CD4-positive, alpha-beta T cell treated with Interleukin-17A for 4 hours (primary cell): ENCODE data around the gene PRKACA.
"Not testable (repeated sequence)": the region's sequence is repeated elsewhere in the genome, so short reads cannot be mapped to it uniquely, and the experiment has no call there.

Experiments
- DNase-seq: peaks from one replicate; pipeline ENCODE4 v3.0.0-alpha.2; 2020; ENCODE audit warnings: mixed read lengths

The PRKACA gene

DNA sequence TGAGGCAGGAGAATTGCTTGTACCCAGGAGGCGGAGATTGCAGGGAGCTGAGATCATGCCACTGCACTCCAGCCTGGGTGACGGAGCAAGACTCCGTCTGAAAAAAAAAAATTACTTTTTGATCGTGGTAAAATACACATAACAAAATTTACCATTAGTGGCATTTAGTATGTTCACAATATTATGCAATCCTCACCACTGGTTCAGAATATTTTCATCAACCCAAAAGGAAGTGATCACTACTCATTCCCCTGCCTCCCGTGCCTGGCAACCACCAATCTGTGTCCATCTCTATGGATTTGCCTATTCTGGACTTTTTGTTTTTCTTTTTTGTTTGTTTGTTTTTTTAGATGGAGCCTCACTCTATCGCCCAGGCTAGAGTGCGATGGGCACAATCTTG lies 54.5 kb downstream of the PRKACA start:
- no peak for DNase-seq

DNA sequence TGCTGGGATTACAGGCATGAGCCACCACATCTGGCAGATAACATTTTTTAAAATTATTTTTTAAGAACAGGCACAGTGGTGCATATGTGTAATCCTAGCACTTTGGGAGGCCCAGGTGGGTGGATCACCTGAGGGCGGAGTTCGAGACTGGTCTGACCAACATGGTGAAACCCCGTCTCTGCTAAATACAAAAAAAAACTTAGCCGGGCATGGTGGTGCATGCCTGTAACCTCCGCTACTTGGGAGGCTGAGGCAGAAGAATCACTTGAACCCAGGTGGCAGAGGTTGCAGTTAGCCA lies 55.1 kb downstream of the PRKACA start:
- DNase-seq: no peak

DNA sequence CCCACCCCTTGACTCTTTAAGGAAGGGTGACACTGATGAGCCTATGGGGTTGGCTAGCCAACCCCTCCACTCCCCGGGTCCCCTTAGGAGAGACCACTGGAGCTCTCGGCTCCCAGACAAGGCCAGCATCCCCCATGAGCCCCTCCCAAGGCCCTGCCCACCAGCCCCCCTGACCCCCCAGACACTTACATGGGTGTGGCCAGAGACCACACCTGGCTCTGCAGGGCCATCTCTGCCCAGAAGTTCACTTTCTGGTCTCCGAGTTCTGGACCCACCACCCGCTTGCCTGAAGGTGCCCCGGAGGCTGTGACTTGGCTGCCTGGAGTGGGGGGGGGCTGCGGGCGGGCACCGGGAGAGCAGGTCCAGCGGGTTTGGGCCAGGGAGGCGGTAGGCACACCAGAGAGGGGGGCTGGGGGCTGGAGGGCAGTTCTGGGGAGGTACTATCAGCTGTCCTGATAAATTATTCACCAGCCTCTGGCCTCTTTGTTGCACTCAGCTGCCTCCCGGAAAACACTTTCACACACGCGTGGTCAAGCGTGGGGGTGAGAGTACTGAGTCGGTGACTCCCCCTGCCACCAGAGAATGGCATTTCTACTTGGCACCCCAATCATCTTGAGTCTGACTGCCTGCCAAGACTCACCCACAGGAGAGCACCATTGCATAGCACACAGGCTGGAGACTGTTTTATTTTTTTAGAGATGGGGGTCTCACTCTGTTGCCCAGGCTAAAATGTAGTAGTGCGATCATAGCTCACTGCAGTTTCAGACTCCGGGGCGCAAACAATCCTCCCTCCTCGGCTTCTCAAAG lies 55.6 kb downstream of the PRKACA start, which contains the start of gene PALM3:
PALM3 (minus strand) TSS at position 326 of the 807 bp plus-strand sequence; CDS start at position 230, 96 bp downstream.
- no peak for DNase-seq

DNA sequence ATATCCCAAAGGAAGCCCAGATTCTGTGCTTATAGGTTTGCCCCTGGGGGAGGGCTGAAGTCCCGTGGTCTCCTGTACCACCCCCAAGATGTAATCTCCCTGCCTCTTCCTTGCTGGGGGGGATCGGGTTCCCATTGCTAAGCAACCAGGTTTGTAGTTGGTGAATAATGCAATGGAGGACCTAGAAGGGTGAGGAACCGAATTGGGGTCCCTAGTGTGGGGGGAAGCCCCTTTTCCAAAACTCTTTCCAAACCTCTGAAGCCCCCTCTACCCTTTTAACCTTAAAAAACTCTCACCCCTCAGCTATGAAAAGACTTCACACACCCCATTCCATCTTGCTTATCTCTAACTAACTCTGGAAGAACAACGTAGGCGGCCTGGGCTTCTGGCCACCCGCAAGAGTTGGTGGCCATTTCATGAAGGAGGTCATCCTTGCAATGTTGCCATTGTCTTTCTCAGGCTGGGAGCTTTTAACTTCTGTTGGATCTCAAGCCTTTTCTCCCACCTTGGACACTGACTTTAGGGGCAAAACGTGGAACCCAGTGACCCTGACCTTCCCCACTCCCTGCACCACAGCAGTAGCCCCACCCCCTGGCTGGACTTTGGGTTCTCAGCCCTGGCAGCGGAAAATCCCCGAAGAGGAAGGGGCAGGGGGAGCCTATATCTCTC lies 56.3 kb downstream of the PRKACA start:
- DNase-seq: no peak

DNA sequence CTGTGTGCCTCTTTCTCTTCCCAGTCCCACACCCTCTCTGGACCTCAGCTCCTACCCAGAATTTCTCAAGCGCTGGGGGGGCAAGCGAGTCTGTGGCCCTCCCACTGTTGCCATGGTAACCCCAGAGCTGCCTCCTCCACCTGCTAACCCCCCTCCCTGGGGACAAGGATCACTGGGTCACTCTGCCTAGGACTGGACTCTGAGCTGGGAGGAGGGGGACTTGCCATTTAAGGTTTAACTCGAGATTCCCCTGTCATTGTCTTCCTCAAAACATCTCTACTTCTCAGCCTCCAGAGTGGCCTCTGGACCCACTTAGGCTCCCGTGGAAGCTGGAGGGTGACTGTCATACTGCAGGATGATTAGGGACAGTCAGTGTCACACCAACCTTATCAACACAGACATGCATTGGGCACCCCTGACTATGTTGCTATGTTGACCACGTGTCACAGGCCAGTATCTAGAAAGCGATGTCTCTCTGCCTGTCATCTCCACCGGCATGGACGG lies 57.9 kb downstream of the PRKACA start:
- no peak for DNase-seq

DNA sequence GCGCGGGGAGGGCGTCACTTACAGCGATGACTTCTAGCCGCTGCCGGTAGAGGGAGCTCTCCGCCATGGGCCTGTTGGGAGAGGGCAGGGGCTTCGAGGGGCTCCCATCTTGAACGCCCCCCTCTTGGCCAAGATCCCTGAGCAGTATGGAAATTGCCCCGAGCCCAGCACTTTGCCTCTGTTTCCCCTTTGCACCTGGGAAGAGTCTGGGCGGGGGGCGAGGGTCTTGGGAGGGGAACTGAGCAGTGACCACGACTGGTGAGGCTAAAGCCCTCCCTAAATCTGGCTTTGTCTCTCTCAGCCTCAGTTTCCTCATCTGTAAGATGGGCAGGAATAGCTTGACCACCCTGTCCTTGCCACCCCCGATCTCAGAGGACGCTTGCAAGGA lies 58.5 kb downstream of the PRKACA start:
- peak; percentile 67 for DNase-seq

DNA sequence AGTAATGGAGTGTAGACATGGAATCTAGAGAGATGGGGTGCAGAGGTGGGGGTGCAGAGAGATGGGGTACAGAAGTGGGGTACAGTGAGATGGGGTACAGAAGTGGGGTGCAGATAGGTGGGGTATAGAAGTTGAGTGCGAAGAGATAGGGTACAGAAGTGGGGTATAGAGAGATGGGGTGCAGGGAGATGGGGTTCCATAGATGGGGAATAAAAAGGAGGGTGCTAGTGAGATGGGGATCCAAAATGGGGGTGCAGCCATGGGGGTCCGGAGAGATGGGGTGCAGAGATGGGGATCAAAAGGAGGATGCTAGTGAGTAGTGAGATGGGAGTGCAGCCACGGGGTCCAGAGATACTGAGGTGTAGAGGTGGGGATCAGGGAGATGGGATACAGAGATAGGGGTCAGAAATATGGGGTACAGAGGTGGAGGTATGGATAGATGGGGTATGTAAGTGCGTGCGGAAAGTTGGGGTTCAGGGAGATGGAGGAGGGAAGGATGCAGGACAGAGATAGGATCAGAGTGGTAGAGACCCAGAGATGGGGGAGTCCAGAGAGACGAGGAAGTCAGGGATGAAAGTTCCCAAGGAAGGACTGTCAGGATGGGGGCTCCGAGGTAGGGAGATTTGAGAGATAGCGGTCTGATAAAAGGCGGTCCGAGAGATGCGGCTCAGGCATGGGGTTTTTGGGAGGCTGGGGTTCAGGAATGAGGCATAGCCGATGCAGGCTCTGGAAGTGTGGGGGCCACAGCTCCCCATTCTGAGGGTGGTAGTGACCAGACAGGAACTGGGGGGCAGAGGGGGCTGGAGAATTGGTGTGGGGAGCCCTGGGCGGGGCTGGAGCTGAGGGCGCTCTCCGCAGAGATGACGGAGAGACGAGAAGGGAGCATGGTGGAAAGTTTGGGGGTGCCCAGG lies 59.1 kb downstream of the PRKACA start:
- DNase-seq: no peak

DNA sequence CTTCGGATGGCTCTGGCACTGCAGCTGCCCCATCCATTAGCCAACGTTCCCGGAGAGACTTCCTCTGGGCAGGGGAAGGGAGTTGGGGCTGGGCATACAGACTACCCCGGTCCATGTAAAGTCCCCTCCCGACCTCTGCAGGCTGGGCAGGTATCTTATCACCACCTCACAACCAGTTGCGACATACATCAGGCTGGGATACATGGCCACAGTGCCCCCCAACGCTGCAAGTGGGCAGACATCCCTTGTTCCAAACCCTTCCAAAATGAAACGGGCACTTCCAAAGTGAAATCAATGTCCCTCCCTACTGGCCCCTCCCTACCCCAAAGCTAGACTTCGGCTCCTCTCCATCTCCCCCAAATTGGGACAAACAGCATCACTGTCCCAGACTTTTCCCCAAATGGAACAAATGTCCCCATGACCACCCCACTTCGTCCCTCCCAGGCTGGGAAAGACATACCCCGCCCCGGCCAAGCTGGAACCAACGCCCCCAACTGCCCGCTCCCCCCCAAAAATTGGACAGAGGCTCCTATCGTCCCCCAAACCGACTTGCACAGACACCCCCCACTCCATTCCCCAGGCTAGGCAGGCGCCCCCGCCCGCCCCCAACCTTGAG lies 60.7 kb downstream of the PRKACA start:
- DNase-seq: no peak

DNA sequence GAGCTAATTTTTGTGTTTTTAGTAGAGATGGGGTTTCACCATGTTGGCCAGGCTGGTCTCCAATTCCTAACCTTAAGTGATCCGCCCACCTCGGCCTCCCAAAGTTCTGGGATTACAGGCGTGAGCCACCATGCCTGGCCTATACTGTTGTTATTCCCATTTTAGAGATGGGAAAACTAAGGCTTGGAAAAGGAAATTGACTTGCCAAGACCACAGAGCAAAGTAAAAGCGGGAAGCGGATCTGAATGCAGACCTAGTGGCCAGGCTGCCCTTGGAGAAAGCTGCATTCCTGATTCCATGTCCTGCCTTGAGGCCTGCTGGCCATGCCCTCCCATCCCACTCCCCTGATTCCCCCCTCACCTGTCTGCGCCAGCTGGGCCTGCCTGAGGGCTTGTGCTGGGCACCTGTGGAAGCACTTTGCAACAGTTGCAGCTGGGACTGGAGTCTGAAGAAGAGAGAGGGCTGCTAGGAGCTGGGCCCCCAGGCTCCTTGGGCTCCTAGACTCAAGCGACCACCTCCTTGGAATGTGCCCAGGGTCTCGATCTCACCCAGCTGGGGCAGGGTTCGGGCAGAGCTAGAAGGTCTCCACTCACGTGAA lies 61.4 kb downstream of the PRKACA start:
- DNase-seq: no peak

DNA sequence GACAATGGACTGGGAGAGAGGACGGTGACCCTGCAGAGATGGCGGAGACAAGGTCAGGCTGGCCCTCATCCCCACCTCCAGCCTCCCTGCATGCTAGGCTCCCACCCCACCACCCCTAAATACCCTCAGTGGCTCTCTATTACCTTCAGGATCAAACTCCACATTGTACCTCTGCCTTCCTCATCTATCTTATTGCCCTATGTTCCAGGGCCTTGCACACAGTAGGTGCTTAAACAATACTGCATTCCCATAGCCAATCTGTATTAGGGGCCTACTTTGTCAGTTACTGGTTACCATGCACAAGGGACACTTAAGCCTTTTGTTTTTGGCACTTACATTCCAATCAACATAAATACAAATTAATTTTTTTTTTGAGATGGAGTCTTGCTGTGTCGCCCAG lies 62.2 kb downstream of the PRKACA start:
- no peak for DNase-seq

DNA sequence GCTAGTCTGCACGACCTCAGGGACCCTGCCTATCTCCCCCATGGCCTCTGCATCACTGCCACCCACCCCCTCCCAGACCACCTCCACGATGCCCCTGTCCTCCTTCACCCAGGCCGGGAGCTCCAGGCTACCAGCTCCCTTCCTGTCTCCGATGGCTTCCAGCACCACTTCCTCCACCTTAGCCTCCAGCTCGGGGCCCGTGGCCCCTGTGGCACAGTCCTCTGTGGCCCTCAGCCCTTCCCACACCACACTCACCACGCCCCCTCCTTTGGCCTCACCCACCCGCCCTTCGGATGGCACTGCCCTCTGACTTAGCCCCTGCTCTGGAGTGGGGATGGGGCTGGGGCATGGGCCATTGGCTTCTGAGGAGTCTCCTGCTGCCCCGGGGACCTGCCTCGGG lies 62.8 kb downstream of the PRKACA start:
- no peak for DNase-seq

DNA sequence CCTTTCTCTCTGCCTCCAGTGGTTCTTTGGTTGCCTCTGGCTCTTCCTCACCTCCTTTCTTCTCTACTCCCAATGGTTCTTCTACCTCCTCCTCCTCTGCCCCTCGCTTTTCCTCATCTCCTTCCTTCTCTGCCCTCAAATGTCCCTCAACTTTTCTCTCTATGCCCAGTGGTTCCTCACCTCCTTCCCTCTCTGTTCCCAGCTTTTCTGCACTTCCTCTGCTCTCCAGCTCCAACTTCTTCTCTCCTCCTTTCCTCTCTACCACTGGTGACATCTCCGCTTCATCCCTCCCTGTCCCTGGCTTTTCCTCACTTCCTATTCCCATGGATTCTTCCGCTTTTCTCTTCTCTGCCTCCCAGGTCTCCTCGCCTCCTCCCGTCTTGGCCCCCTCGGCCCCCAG lies 63.5 kb downstream of the PRKACA start:
- DNase-seq: no peak

DNA sequence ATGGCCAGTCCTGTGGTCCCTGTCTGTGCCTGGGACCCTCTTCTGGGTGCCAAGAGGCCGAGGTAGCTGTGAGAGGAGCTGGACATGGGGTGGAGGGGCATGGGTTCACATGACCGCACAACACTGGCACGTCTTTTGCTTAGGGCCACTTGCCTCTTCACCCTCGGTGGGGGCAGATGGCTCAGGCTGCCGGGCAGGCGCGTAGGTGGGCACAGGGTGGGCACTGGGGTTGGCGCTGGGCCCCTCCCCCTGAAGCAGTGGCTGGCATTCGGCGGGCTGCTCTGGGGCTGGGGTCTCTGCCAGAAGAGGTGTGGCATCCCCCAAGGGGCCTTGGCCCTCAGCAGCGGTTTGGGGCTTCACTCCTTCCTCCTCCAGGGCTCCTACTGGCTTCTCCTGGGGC lies 64.1 kb downstream of the PRKACA start:
- DNase-seq: no peak

DNA sequence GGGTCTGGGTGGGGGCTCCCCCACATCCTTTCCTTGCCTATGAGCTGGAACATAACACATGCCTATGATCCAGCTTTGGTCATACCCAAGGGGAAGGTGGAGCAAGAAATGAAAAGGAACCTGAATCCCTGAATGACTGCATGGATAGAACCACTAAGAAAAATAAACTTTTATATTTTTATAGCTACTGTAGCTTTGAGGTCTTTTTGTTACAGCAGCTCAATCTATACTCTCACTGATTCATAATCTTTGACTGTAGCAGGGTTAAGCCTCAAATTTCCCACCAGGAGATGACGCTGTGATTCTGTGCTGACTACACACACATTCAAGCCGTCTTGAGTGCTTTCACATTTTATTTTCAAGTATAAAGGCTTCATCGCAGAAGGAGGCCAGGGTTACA lies 64.5 kb downstream of the PRKACA start:
- no peak for DNase-seq

DNA sequence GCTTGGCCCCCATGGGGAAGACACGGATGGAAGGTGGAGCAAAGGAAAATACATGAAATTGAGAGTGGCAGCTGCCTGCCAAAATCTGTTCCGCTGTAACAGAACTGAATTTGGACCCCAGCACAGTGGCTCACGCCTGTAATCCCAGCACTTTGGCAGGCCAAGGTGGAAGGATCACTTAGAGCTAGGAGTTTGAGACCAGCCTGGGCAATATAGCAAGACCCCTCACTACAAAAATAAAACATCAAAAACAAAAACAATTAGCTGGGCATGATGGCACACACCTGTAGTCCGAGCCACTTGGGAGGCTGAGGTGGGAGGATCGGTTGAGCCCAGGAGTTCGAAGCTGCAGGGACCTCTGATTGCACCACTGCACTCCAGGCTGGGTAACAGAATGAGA lies 65.1 kb downstream of the PRKACA start:
- DNase-seq: no peak

DNA sequence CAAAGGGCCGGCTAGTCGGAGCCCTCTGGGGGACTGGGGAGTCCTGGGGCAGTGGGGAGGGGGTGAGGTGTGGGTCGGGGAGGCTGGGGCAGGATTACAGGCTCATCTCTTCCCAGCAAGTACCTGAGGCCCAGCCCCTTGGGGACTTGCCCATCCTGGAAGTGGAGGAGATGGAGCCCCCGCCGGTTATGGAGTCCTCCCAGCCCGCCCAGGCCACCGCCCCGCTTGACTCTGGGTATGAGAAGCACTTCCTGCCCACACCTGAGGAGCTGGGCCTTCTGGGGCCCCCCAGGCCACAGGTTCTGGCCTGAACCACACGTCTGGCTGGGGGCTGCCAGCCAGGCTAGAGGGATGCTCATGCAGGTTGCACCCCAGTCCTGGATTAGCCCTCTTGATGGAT lies 65.6 kb downstream of the PRKACA start:
- no peak for DNase-seq

DNA sequence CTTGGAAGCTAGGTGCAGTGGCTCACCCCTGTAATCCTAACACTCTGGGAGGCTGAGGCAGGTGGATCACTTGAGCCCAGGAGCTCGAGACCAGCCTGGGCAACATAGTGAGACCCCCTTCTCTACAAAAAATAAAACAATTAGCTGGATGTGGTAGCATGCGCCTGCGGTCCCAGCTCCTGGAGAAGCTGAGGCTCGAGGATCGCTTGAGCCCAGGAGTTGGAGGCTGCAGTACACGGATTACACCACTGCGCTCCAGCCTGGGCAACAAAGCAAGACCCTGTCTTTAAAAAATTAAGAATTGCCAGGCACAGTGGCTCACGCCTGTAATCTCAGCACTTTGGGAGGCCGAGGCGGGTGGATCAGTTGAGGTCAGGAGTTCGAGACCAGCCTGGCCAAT lies 66.6 kb downstream of the PRKACA start:
- DNase-seq: not testable (repeated sequence)

DNA sequence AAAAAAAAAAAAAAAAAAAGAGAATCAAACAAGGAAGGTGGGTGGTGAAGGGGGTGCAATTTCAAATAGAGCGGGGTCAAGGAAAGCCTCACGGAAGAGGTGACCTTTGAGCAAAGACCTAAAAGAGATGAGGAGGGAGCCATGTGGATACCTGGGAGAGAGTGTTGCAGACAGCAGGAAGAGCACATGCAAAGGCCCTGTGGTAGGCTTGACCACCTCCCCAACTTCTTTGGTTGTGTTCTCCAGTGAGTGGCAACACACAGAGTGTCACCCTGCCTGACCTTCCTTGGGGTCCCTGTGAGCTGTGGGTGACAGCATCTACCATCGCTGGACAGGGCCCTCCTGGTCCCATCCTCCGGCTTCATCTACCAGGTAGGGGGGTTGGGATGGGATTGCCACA lies 67.0 kb downstream of the PRKACA start:
- DNase-seq: no peak

DNA sequence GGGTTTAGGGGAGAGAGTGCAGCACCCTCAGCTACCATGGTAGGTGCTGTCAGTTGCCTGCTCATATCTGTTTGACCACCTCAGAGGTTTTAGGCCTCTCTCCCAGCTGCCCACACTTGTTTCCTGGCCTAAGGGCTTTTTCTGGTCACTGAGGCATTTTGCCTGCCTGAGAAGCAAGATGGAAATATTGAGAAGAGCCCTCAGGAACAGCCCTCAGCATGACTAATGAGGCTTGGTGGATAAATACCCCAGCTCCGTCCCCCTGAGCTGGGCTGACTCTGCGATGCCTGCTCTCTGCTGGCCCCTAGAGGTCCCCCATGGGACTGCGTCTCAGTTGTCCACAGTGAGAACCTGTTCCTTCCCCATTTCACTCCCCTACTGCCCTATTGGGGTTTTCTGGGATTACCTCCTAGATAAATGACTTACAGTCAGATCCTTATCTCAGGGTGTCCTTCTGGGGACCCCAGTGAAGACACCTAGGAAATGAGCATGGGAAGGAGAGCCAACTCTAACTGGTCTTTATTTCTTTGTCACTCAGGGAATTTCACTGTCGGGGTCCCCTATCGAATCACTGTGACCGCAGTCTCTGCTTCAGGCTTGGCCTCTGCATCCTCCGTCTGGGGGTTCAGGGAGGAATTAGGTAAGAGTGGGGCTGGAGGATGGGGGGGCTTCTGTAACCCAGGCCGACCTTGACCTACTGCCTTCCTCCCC lies 69.0 kb downstream of the PRKACA start:
- peak; percentile 84 for DNase-seq

DNA sequence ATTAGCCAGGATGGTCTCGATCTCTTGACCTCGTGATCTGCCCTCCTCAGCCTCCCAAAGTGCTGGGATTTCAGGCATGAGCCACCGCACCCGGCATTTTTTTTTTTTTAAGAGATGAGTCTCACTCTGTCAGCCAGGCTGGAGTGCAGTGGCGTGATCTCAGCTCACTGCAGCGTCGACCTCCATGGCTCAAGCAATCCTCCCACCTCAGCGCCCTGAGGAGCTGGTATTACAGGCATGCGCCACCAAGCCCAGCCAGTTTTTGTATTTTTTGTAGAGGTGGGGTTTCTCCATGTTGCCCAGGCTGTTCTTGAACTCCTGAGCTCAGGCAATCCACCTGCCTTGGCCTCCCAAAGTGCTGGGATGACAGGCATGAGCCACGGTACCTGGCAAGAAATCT lies 69.7 kb downstream of the PRKACA start:
- DNase-seq: not testable (repeated sequence)

DNA sequence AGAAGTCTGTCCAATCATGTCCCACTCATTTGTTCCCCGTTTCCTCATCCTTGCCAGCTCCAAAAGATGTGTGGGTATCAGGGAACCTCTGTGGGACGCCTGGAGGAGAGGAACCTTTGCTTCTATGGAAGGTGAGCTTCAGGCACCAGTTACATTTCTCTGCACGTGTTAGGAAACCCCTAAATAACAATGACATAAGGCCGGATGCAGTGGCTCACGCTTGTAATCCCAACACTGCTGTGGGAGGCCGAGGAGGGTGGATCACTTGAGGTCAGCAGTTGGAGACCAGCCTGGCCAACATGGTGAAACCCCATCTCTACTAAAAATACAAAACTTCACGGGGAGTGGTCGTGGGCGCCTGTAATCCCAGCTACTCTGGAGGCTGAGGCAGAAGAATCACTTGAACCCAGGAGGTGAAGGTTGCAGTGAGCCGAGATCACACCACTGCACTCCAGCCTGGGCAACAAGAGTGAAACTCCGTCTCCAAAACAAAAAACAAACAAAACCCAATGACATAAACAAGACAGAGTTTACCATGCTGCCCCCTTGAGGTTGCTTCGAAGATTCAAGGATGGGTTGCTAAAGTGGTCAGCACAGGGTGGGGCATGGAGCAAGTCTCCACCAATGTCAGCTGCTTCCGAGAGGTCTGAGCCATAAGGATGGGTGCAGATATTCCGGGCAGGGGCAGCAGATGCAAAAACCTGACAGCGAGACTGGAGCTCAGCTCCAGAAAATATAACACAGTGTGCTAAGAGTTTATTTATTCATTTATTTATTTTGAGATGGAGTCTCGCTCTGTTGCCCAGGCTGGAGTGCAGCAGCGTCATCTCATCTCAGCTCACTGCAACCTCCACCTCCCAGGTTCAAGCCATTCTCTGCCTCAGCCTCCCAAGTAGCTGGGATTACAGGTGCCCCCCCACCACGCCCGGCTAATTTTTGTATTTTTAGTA lies 74.6 kb downstream of the PRKACA start:
- peak; percentile 54 for DNase-seq
